H7 (cell line): ENCODE results near the gene RERGL. TPM values are rescaled to one million over a fixed set of nuclear protein-coding genes. Genes with fewer than 3 reads are reported as not detected.
"Not testable (repeated sequence)": the region's sequence is repeated elsewhere in the genome, so short reads cannot be mapped to it uniquely, and the experiment has no call there.

Experiments
- DNase-seq: peaks from one replicate; pipeline ENCODE4 v3.0.0; 2012
- H3K27me3 ChIP-seq: 2 replicates; pipeline ENCODE4 v1.6.0; 2011; ENCODE audit warnings: mild to moderate bottlenecking, low read length; ENCODE audit not compliant: control insufficient read depth, insufficient read depth
- H3K36me3 ChIP-seq: replicated peaks from 2 replicates; pipeline ENCODE4 v1.5.1; 2011; ENCODE audit warnings: low read length; ENCODE audit not compliant: control insufficient read depth, insufficient read depth
- H3K4me3 ChIP-seq: 2 replicates; pipeline ENCODE4 v1.5.1; 2011; ENCODE audit warnings: low read depth, mild to moderate bottlenecking, control low read depth, low read length, moderate library complexity; ENCODE audit not compliant: insufficient read depth
- total RNA-seq: library from RNA; depleted of rRNA; stranded (reverse); fragments of >200 nt; shearing (Covaris generic); gene quantifications from 2 replicates; pipeline ENCODE4 v1.2.3, GENCODE V29; 2014; rRNA removed

The RERGL gene
- total RNA-seq, 1 experiment from 2014 or later, result 0.66 TPM

GRCh38 chr12:18068355-18068754 is 21.6 kb downstream of the RERGL start:
- peaks cover 5% of the 10 kb centered on the region for H3K27me3 ChIP-seq
- H3K4me3 ChIP-seq, result no peak overlapping the region
- no peaks in the 10 kb centered on the region for H3K36me3 ChIP-seq
- no peak for DNase-seq

DNA sequence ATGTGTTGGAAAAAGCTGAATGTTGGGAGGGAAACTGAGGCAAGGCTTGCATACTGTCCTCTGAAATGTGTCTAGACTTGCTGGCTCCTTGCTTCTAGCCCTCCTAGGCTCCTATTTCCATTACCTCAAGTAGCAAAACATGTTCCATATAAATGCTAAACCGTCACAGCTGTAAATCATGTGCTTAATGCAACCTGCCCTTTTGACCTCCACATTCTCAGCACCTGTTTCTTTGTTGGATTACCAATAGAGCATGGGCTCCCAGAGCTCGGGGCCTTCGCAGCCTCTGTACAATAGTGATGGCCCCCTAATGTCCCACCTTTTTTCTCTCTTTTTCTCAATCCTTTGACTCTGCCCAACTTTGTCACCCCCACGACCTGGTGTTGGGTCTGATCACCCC is 23.3 kb downstream of the RERGL start:
- Histone ChIP-seq H3K27me3 (peaks cover 5% of the 10 kb centered on the region), H3K36me3 (no peaks in the 10 kb centered on the region), H3K4me3 (no peak overlapping the region)
- no peak for DNase-seq

DNA sequence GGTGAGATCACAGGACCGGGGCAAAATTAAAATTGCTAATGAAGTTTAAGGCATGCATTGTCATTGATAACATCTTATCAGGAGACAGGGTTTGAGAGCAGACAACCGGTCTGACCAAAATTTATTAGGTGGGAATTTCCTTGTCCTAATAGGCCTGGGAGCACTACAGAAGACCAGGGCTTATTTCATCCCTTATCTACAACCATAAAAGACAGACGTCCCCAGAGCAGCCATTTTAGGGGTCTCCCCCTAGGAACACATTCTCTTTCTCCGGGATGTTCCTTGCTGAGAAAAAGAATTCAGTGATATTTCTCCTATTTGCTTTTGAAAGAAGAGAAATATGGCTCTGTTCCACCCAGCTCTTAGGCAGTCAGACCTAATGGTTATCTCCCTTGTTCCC is 27.1 kb downstream of the RERGL start:
- DNase-seq, result not testable (repeated sequence)

GRCh38 chr12:18057051-18057450 is 32.9 kb downstream of the RERGL start:
- Histone ChIP-seq H3K36me3 (no peaks in the 10 kb centered on the region), H3K27me3 (no peaks in the 10 kb centered on the region), H3K4me3 (no peak overlapping the region)
- DNase-seq, result no peak

More for the DNA sequence above, 27.1 kb downstream of the RERGL start:
- not testable (repeated sequence) for H3K27me3 ChIP-seq, H3K36me3 ChIP-seq, H3K4me3 ChIP-seq

GRCh38 chr12:18054925-18055619 is 34.9 kb downstream of the RERGL start:
- Histone ChIP-seq H3K36me3 (no peaks in the 10 kb centered on the region), H3K4me3 (no peak overlapping the region), H3K27me3 (no peaks in the 10 kb centered on the region)
- DNase-seq, result no peak

- DNase-seq, result no peak
- Histone ChIP-seq H3K4me3 (no peak overlapping the region), H3K36me3 (no peaks in the 10 kb centered on the region), H3K27me3 (no peaks in the 10 kb centered on the region)
These were observed 44.5 kb downstream of the RERGL start for GRCh38 chr12:18045446-18045992.

- H3K4me3 ChIP-seq, DNase-seq, H3K36me3 ChIP-seq: not testable (repeated sequence)
These were observed 49.8 kb downstream of the RERGL start for GRCh38 chr12:18040060-18040742.

More at GRCh38 chr12:18040060-18040742, 49.8 kb downstream of the RERGL start:
- not testable (repeated sequence) for H3K27me3 ChIP-seq

Other genes with a start within 250 kb of the RERGL start
- not detected in 2 replicates for gene PIK3C2G, start 171.3 kb upstream of the RERGL start, total RNA-seq